SU-DHL-6 (cell line): Measurements from ENCODE around the gene BHMT2.

Experiments used
- EZH2phosphoT487 ChIP-seq: fragments of 200-600 bp; sonication (generic), shearing (Covaris generic); conservative IDR thresholded peaks from 2 replicates; pipeline ENCODE4 v1.6.1; 2018; ENCODE audit warnings: mild to moderate bottlenecking, antibody characterized with exemption, low read length, moderate library complexity, mixed read lengths
- TF ChIP-seq, protein P1 (sequence below): fragments of 200-600 bp; sonication (generic); IDR thresholded peaks from one replicate; pipeline ENCODE4 v1.5.1; 2017; ENCODE audit warnings: antibody characterized with exemption, mild to moderate bottlenecking, low read length, moderate library complexity; ENCODE audit not compliant: insufficient read depth, poor library complexity, severe bottlenecking

DNA sequence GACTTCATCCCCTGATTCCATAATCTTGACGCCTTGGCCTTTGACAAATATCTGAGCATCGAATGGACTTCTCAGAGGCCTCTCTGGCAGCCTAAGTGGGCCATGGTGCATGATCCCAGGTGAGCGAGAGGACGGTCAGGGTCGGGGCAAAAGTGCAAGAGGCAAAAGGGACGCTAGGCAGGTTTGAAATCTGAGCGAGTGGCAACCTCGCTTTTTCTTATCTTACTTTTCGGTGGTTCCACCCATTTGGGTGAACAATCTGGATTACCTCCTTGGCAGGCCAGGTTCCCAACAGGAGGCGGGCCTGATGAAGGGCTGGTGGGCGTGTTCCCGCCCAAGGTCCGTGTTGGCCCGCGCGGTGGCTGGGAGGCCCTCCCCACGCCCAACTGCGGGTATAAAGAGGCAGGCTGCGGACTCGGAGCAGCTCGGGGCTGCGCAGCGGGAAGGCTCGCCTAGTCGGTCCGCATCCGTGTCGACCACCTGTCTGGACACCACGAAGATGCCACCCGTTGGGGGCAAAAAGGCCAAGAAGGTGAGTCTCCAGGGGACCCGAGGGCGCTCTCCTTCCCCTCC, 41.9 kb downstream of the BHMT2 start, which contains the start of gene BHMT:
- TF ChIP-seq, protein P1, sequence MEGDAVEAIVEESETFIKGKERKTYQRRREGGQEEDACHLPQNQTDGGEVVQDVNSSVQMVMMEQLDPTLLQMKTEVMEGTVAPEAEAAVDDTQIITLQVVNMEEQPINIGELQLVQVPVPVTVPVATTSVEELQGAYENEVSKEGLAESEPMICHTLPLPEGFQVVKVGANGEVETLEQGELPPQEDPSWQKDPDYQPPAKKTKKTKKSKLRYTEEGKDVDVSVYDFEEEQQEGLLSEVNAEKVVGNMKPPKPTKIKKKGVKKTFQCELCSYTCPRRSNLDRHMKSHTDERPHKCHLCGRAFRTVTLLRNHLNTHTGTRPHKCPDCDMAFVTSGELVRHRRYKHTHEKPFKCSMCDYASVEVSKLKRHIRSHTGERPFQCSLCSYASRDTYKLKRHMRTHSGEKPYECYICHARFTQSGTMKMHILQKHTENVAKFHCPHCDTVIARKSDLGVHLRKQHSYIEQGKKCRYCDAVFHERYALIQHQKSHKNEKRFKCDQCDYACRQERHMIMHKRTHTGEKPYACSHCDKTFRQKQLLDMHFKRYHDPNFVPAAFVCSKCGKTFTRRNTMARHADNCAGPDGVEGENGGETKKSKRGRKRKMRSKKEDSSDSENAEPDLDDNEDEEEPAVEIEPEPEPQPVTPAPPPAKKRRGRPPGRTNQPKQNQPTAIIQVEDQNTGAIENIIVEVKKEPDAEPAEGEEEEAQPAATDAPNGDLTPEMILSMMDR = no peak
- TF ChIP-seq EZH2phosphoT487 = no peak
